A549 (cell line): ENCODE data around the gene CEP112. TPM values are rescaled to one million over a fixed set of nuclear protein-coding genes. Genes with fewer than 3 reads are reported as not detected.

Source experiments
- ATAC-seq, 2 experiments: fragments of 200-7000 bp in 1 of 2; fragments of >200 bp in 1 of 2; cut with Nextera tagmentation in 1 of 2; cut with Tn5 transposase in 1 of 2; 3 replicates each; pipeline versions ENCODE4 v1.8.0 to v1.9.1; 2018 to 2020; ENCODE audit warnings: mild to moderate bottlenecking in 1 of 2, moderate library complexity in 1 of 2
- CTCF ChIA-PET: fragments of 300-600 bp; sonication (Branson Sonifier 250); formaldehyde crosslinking; extraction: SDS; loops from one replicate; lab custom pipeline; 2021; ENCODE audit warnings: antibody characterized with exemption, inconsistent platforms; lab: Yijun Ruan, JAX
- POLR2A ChIA-PET: fragments of 350-600 bp; formaldehyde crosslinking; extraction: SDS; loops from one replicate; lab custom pipeline; 2021; ENCODE audit warnings: antibody characterized with exemption, inconsistent platforms; lab: Yijun Ruan, JAX
- DNase-seq, 2 experiments: peaks; one replicate each; pipeline versions ENCODE4 v3.0.0 to v3.0.0-alpha.2; 2011 to 2016; ENCODE audit warnings: low read depth in 1 of 2, low spot score in 1 of 2
- FAIRE-seq: peaks from 2 replicates; lab custom pipeline; 2011; peaks lifted over from hg19 to GRCh38; lab: Jason Lieb, UNC
- H3K27ac ChIP-seq, 2 experiments: fragments of >200 bp; sonication (Bioruptor Twin); formaldehyde crosslinking; 3 replicates each; pipeline ENCODE4 v1.5.1; 2016 to 2017
- H3K4me1 ChIP-seq: fragments of >200 bp; sonication (Bioruptor Twin); formaldehyde crosslinking; 3 replicates; pipeline ENCODE4 v1.6.1; 2016
- H3K4me2 ChIP-seq: fragments of >200 bp; sonication (Bioruptor Twin); formaldehyde crosslinking; 3 replicates; pipeline ENCODE4 v1.6.1; 2016
- H3K4me3 ChIP-seq: fragments of >200 bp; sonication (Bioruptor Twin); formaldehyde crosslinking; 3 replicates; pipeline ENCODE4 v1.5.1; 2016
- H3K9me3 ChIP-seq: fragments of >200 bp; sonication (Bioruptor Twin); formaldehyde crosslinking; 3 replicates; pipeline ENCODE4 v1.6.1; 2016
- ATOH8 ChIP-seq: fragments of 250-450 bp; sonication (Bioruptor Pico); IDR thresholded peaks from 2 replicates; pipeline ENCODE4 v1.5.0; 2020; ENCODE audit warnings: low read depth, mild to moderate bottlenecking, moderate library complexity
- BCL3 ChIP-seq: fragments of >200 bp; sonication (Bioruptor Twin); formaldehyde crosslinking; IDR thresholded peaks from 3 replicates; pipeline ENCODE4 v1.6.1; 2016
- CBX2 ChIP-seq: fragments of 200-600 bp; sonication (generic); IDR thresholded peaks from 2 replicates; pipeline ENCODE4 v1.6.1; 2016; ENCODE audit warnings: low read depth, mild to moderate bottlenecking, borderline replicate concordance
- CEBPB ChIP-seq, 2 experiments: fragments of >200 bp in 1 of 2; sonication (Bioruptor Twin) in 1 of 2; formaldehyde crosslinking in 1 of 2; IDR thresholded peaks; 2 replicates each; pipeline ENCODE4 v1.6.1; 2012 to 2016
- E2F6 ChIP-seq: IDR thresholded peaks from 2 replicates; pipeline ENCODE4 v1.6.1; 2012; ENCODE audit warnings: low read depth, borderline replicate concordance
- EHMT2 ChIP-seq: fragments of 200-600 bp; sonication (generic); IDR thresholded peaks from 2 replicates; pipeline ENCODE4 v1.6.1; 2016; ENCODE audit warnings: antibody characterized with exemption, low read depth, mild to moderate bottlenecking, moderate library complexity
- EP300 ChIP-seq, 2 experiments: fragments of >200 bp; sonication (Bioruptor Twin); formaldehyde crosslinking; IDR thresholded peaks; 2 replicates in 1 of 2; 3 replicates in 1 of 2; pipeline ENCODE4 v1.6.1; 2016 to 2017
- FOSL2 ChIP-seq, 2 experiments: fragments of 450-650 bp in 1 of 2; fragments of >200 bp in 1 of 2; sonication (Bioruptor Twin) in 1 of 2; formaldehyde crosslinking; IDR thresholded peaks; 2 replicates each; pipeline versions ENCODE4 v1.5.0 to v1.6.1; 2016 to 2020; ENCODE audit warnings: mild to moderate bottlenecking in 1 of 2, moderate library complexity in 1 of 2
- GATA3 ChIP-seq: IDR thresholded peaks from 2 replicates; pipeline ENCODE4 v1.6.1; 2012; ENCODE audit warnings: borderline replicate concordance
- HOXA7 ChIP-seq: fragments of 250-450 bp; sonication (Bioruptor Pico); IDR thresholded peaks from 2 replicates; pipeline ENCODE4 v1.5.0; 2020; ENCODE audit warnings: mild to moderate bottlenecking, moderate library complexity
- HOXB5 ChIP-seq: fragments of 250-450 bp; sonication (Bioruptor Pico); IDR thresholded peaks from 2 replicates; pipeline ENCODE4 v1.5.0; 2020; ENCODE audit warnings: mild to moderate bottlenecking, moderate library complexity
- KDM5A ChIP-seq: fragments of 200-600 bp; sonication (generic); IDR thresholded peaks from 2 replicates; pipeline ENCODE4 v1.6.1; 2016; ENCODE audit warnings: antibody characterized with exemption, mild to moderate bottlenecking
- MAFK ChIP-seq: fragments of 450-650 bp; IDR thresholded peaks from 2 replicates; pipeline ENCODE4 v1.6.1; 2014; ENCODE audit not compliant: partially characterized antibody
- MAZ ChIP-seq: fragments of 150-350 bp; IDR thresholded peaks from 2 replicates; pipeline ENCODE4 v1.6.1; 2014; ENCODE audit warnings: antibody characterized with exemption, low read depth, low read length, borderline replicate concordance
- MYC ChIP-seq: IDR thresholded peaks from 2 replicates; pipeline ENCODE4 v1.6.1; 2012; ENCODE audit warnings: mild to moderate bottlenecking, inconsistent platforms, low read length, improper control_type of control experiment, borderline replicate concordance
- NFE2L2 ChIP-seq: fragments of 150-350 bp; conservative IDR thresholded peaks from 2 replicates; pipeline ENCODE4 v1.6.1; 2014; ENCODE audit warnings: low read length
- PHF8 ChIP-seq: fragments of 200-600 bp; sonication (generic); IDR thresholded peaks from 2 replicates; pipeline ENCODE4 v1.6.1; 2016; ENCODE audit warnings: low read depth, mild to moderate bottlenecking, antibody characterized with exemption, moderate library complexity, borderline replicate concordance
- RAD21 ChIP-seq, 2 experiments: fragments of >200 bp in 1 of 2; sonication (Bioruptor Twin) in 1 of 2; formaldehyde crosslinking in 1 of 2; IDR thresholded peaks in 1 of 2; conservative IDR thresholded peaks in 1 of 2; 2 replicates in 1 of 2; 3 replicates in 1 of 2; pipeline ENCODE4 v1.6.1; 2012 to 2018; ENCODE audit warnings: inconsistent platforms in 1 of 2
- RARB ChIP-seq: fragments of 250-450 bp; sonication (Bioruptor Pico); IDR thresholded peaks from 2 replicates; pipeline ENCODE4 v1.8.0; 2021; ENCODE audit warnings: mild to moderate bottlenecking, moderate library complexity
- RFX5 ChIP-seq: fragments of 450-650 bp; IDR thresholded peaks from 2 replicates; pipeline ENCODE4 v1.7.1; 2014; ENCODE audit warnings: antibody characterized with exemption, mild to moderate bottlenecking, moderate library complexity
- RNF2 ChIP-seq: fragments of 200-600 bp; sonication (generic); IDR thresholded peaks from 2 replicates; pipeline ENCODE4 v1.6.1; 2016; ENCODE audit warnings: low read depth, mild to moderate bottlenecking, antibody characterized with exemption, moderate library complexity, borderline replicate concordance
- TFCP2L1 ChIP-seq: fragments of 250-450 bp; sonication (Bioruptor Pico); IDR thresholded peaks from 2 replicates; pipeline ENCODE4 v1.5.0; 2021; ENCODE audit warnings: mild to moderate bottlenecking
- ZC3H11A ChIP-seq: fragments of 450-650 bp; IDR thresholded peaks from 2 replicates; pipeline ENCODE4 v1.6.1; 2014; ENCODE audit warnings: antibody characterized with exemption, mild to moderate bottlenecking
- ZFP36 ChIP-seq: fragments of 450-650 bp; IDR thresholded peaks from 2 replicates; pipeline ENCODE4 v1.6.1; 2014; ENCODE audit warnings: borderline replicate concordance; ENCODE audit not compliant: partially characterized antibody
- WGBS: methylation state at CpG from one replicate; pipeline ENCODE4 v1.1.6; 2017; ENCODE audit errors: missing lambda C conversion rate; 5-methylcytosine and 5-hydroxymethylcytosine counted together
- polyA plus RNA-seq, 4 experiments: library from polyadenylated mRNA; depleted of rRNA in 3 of 4; stranded (reverse); fragments of >200 nt; fragmentation: RNase III in 1 of 4; extraction: RNeasy Plus Mini Kit Qiagen cat#74134 plus additional on column Dnase treatment in 1 of 4; gene quantifications; 2 replicates in 3 of 4; 3 replicates in 1 of 4; pipeline ENCODE4 v1.2.3, GENCODE V29; 2011 to 2017

CEP112 gene
- polyA plus RNA-seq, 2 of the 4 experiments (the other 2 are of a cell fraction) = 9.6 to 15.2 TPM

GRCh38 chr17:65637786-65638185 lies 554.1 kb downstream of the CEP112 start:
- H3K4me3 ChIP-seq = no peak overlapping the region
- H3K27ac ChIP-seq = no peak overlapping the region
- H3K9me3 ChIP-seq = peaks cover 8% of the 10 kb centered on the region; the same call in 2 of the 3 replicates
- FAIRE-seq (no peak), ATAC-seq (no peak), DNase-seq (no peak)
- ChIA-PET CTCF (interaction anchor here (2.1 kb wide), 1 partner anchor 105 kb away, joined by 5 read pairs; no protein-coding TSS in a partner anchor), POLR2A (no interaction called here)
- peaks cover 21% of the 10 kb centered on the region for H3K4me1 ChIP-seq
- H3K4me2 ChIP-seq = no peak overlapping the region
- TF ChIP-seq ZFP36 = no peak
- no peak for TF ChIP-seq ATOH8 (CRISPR knock-in tag)
- TF ChIP-seq NFE2L2 = no peak
- TF ChIP-seq BCL3 = no peak
- TF ChIP-seq CBX2 = no peak
- TF ChIP-seq KDM5A = no peak
- TF ChIP-seq RFX5 = no peak
- TF ChIP-seq FOSL2 (IDR thresholded peaks at IDR 0.05) = no peak
- TF ChIP-seq FOSL2 (CRISPR knock-in tag; IDR thresholded peaks at IDR 0.05) = no peak
- TF ChIP-seq TFCP2L1 (CRISPR knock-in tag) = no peak
- no peak for TF ChIP-seq HOXB5 (CRISPR knock-in tag)
- TF ChIP-seq, all 56 proteins: peak for 0
- 86% methylated on average over 3 of the region's 3 CpGs for WGBS

- Histone ChIP-seq H3K9me3 (no peaks in the 10 kb centered on the region), H3K4me1 (peaks cover 21% of the 10 kb centered on the region), H3K4me2 (peak overlapping the region; percentile 62), H3K27ac (peak overlapping the region; percentile 42 to 48), H3K4me3 (no peak overlapping the region)
- 54% methylated on average over 3 of the region's 3 CpGs for whole genome bisulfite sequencing
- ChIA-PET CTCF (interaction anchor here (1.9 kb wide), 1 partner anchor 21 kb away, joined by 4 read pairs; no protein-coding TSS in a partner anchor), POLR2A (interaction anchor here (0.5 kb wide), 1 partner anchor 1336 kb away, joined by 3 read pairs; no protein-coding TSS in a partner anchor)
- DNase-seq (peak in 1 of 2 experiments; percentile 74), FAIRE-seq (no peak), ATAC-seq (peak; percentile 33 to 84; a peak in 4 of 6 replicates)
- no peak for TF ChIP-seq RFX5
- no peak for TF ChIP-seq ZC3H11A
- no peak for TF ChIP-seq MAFK
- TF ChIP-seq RNF2 = no peak
- no peak for TF ChIP-seq EHMT2
- TF ChIP-seq RAD21 (conservative IDR thresholded peaks at IDR 0.05 in 1 of 2, IDR thresholded peaks at IDR 0.05 in 1 of 2) = no peak
- no peak for TF ChIP-seq E2F6
- TF ChIP-seq CEBPB (IDR thresholded peaks at IDR 0.05) = no peak
- TF ChIP-seq RARB = no peak
- TF ChIP-seq MAZ = no peak
- no peak for TF ChIP-seq GATA3
- no peak for TF ChIP-seq CBX2
Observed at GRCh38 chr17:65634533-65634932, 557.4 kb downstream of the CEP112 start.

- peaks cover 27% of the 10 kb centered on the region for H3K4me1 ChIP-seq
- H3K4me3 ChIP-seq = no peak overlapping the region
- CTCF ChIA-PET = interaction anchor here (1.9 kb wide), 1 partner anchor 22 kb away, joined by 4 read pairs; no protein-coding TSS in a partner anchor
- H3K27ac ChIP-seq = peak overlapping the region; percentile 42 to 54; a peak in 5 of 6 replicates
- TF ChIP-seq EP300 (IDR thresholded peaks at IDR 0.05) (peak in 1 of 2 experiments; percentile 46; a peak in 3 of 5 replicates), PHF8 (no peak), MYC (no peak), GATA3 (peak; percentile 67), HOXA7 (CRISPR knock-in tag) (no peak), ATOH8 (CRISPR knock-in tag) (no peak), BCL3 (no peak), CEBPB (IDR thresholded peaks at IDR 0.05) (peak in 1 of 2 experiments; percentile 57; a peak in 1 of 4 replicates)
- H3K4me2 ChIP-seq = peak overlapping the region; percentile 62
- POLR2A ChIA-PET = interaction anchor here (0.5 kb wide), 1 partner anchor 1336 kb away, joined by 3 read pairs; no protein-coding TSS in a partner anchor
- FAIRE-seq (peak; percentile 98), ATAC-seq (peak in 1 of 2 experiments; percentile 62; a peak in 3 of 6 replicates), DNase-seq (peak in 1 of 2 experiments; percentile 75)
- H3K9me3 ChIP-seq = no peaks in the 10 kb centered on the region
Observed at GRCh38 chr17:65633988-65634387, 557.9 kb downstream of the CEP112 start.
